B cell (primary cell): ENCODE measurements around the gene SRBD1. TPM values are rescaled to one million over a fixed set of nuclear protein-coding genes. Genes with fewer than 3 reads are reported as not detected.

Source experiments
- ATAC-seq: fragments of 200-7000 bp; cut with Tn5 transposase; one replicate; pipeline ENCODE4 v1.10.0; 2021; ENCODE audit warnings: low read depth, mild to moderate bottlenecking, moderate number of reproducible peaks, moderate library complexity
- CTCF ChIA-PET: fragments of 350-600 bp; sonication (Branson Sonifier 250); formaldehyde crosslinking; loops from one replicate; lab custom pipeline; 2021; ENCODE audit warnings: antibody characterized with exemption, inconsistent platforms; lab: Charles Lee
- POLR2A ChIA-PET: fragments of 350-600 bp; sonication (Branson Sonifier 250); formaldehyde crosslinking; loops from one replicate; lab custom pipeline; 2021; ENCODE audit warnings: antibody characterized with exemption; lab: Charles Lee
- DNase-seq: peaks from one replicate; pipeline ENCODE4 v3.0.0; 2013
- H2AFZ ChIP-seq: 2 replicates; pipeline ENCODE4 v1.6.1; 2012; ENCODE audit warnings: mild to moderate bottlenecking, low read depth, low read length; ENCODE audit not compliant: insufficient read depth, poor library complexity, severe bottlenecking
- H3K27ac ChIP-seq, 2 donors: 1 replicate in 1 of 2; 2 replicates in 1 of 2; pipeline ENCODE4 v1.5.1; 2012 to 2013; ENCODE audit warnings: low read length in 2 of 2, mild to moderate bottlenecking in 2 of 2, moderate library complexity in 1 of 2
- H3K27me3 ChIP-seq, 4 experiments: fragments of 200-600 bp in 1 of 4; sonication (generic) in 1 of 4; replicated peaks in 1 of 4; 1 replicate in 2 of 4; 2 replicates in 2 of 4; pipeline versions ENCODE4 v1.6.1 to v1.7.0; 2013 to 2016; ENCODE audit warnings: low read length in 3 of 4, mild to moderate bottlenecking in 2 of 4, mixed read lengths in 1 of 4, moderate library complexity in 1 of 4; ENCODE audit not compliant: insufficient read depth in 4 of 4, control insufficient read depth in 3 of 4; ENCODE audit errors: control extremely low read depth in 1 of 4
- H3K36me3 ChIP-seq, 2 experiments: replicated peaks in 1 of 2; 1 replicate in 1 of 2; 2 replicates in 1 of 2; pipeline versions ENCODE4 v1.6.1 to v1.7.1; 2013; ENCODE audit warnings: low read length in 1 of 2; ENCODE audit not compliant: insufficient read depth in 2 of 2, control insufficient read depth in 1 of 2; ENCODE audit errors: control extremely low read depth in 1 of 2, extremely low read depth in 1 of 2
- H3K4me1 ChIP-seq, 2 donors: fragments of 200-600 bp in 1 of 2; sonication (generic) in 1 of 2; 1 replicate in 1 of 2; 2 replicates in 1 of 2; pipeline versions ENCODE4 v1.5.1 to v1.6.1; 2013 to 2017; ENCODE audit warnings: low read length in 2 of 2; ENCODE audit not compliant: control insufficient read depth in 2 of 2, insufficient read depth in 2 of 2
- H3K4me2 ChIP-seq: replicated peaks from 2 replicates; pipeline ENCODE3; 2012; ENCODE audit warnings: mild to moderate bottlenecking, low read depth, low read length; ENCODE audit not compliant: poor library complexity, severe bottlenecking
- H3K4me3 ChIP-seq, 5 experiments: fragments of 200-600 bp in 1 of 5; sonication (generic) in 1 of 5; 1 replicate in 3 of 5; 2 replicates in 2 of 5; pipeline versions ENCODE4 v1.5.1 to v1.7.0; 2011 to 2016; ENCODE audit warnings: low read length in 4 of 5, mild to moderate bottlenecking in 4 of 5, low read depth in 2 of 5, control low read depth in 1 of 5, moderate library complexity in 1 of 5; ENCODE audit not compliant: insufficient read depth in 1 of 5; ENCODE audit errors: control extremely low read depth in 1 of 5, extremely low read depth in 1 of 5
- H3K79me2 ChIP-seq: fragments of 200-600 bp; sonication (generic); one replicate; pipeline ENCODE4 v1.6.0; 2016; ENCODE audit warnings: low read length; ENCODE audit not compliant: control insufficient read depth, insufficient read depth
- H3K9ac ChIP-seq: fragments of 200-600 bp; sonication (generic); 2 replicates; pipeline ENCODE4 v1.6.1; 2017; ENCODE audit warnings: mild to moderate bottlenecking, low read length, moderate library complexity
- H3K9me3 ChIP-seq, 3 donors: one replicate each; pipeline versions ENCODE4 v1.6.1 to v1.7.1; 2013; ENCODE audit warnings: low read length in 2 of 3; ENCODE audit not compliant: control insufficient read depth in 2 of 3, insufficient read depth in 1 of 3; ENCODE audit errors: control extremely low read depth in 1 of 3
- H4K20me1 ChIP-seq: 2 replicates; pipeline ENCODE4 v1.6.0; 2012; ENCODE audit warnings: mild to moderate bottlenecking, low read length; ENCODE audit not compliant: insufficient read depth, control insufficient read depth, poor library complexity, severe bottlenecking
- H3K27ac Mint-ChIP-seq: one replicate; pipeline ENCODE4 v1.8.0; 2021; ENCODE audit warnings: mixed read lengths
- H3K27me3 Mint-ChIP-seq: one replicate; pipeline ENCODE4 v1.8.0; 2021; ENCODE audit warnings: mixed read lengths
- H3K4me1 Mint-ChIP-seq: one replicate; pipeline ENCODE4 v1.8.0; 2021; ENCODE audit warnings: mixed read lengths
- H3K4me3 Mint-ChIP-seq: one replicate; pipeline ENCODE4 v1.8.0; 2021; ENCODE audit warnings: mixed read lengths
- H3K9me3 Mint-ChIP-seq: one replicate; pipeline ENCODE4 v1.8.0; 2022; ENCODE audit warnings: mixed read lengths; ENCODE audit not compliant: insufficient read depth
- EZH2 ChIP-seq: IDR thresholded peaks from 2 replicates; pipeline ENCODE4 v1.6.1; 2012; ENCODE audit warnings: borderline replicate concordance, low read depth, mild to moderate bottlenecking, moderate library complexity, low read length; ENCODE audit not compliant: insufficient read depth, poor library complexity, severe bottlenecking
- WGBS: methylation state at CpG from one replicate; pipeline ENCODE4 v1.1.5; 2013; ENCODE audit warnings: missing lambda C conversion rate; ENCODE audit not compliant: insufficient coverage; 5-methylcytosine and 5-hydroxymethylcytosine counted together
- intact Hi-C: fragments of 100-400 bp; cut with micrococcal nuclease; formaldehyde crosslinking; loops from one replicate; pipeline ENCODE4 v1.10.0; 2022
- polyA plus RNA-seq: library from polyadenylated mRNA; depleted of rRNA; stranded (reverse); fragments of >200 nt; gene quantifications from 2 replicates; pipeline ENCODE4 v1.2.3, GENCODE V29; 2012
- total RNA-seq, 2 donors: library from RNA; stranded (reverse); fragments of 120-200 nt in 1 of 2; gene quantifications; 1 replicate in 1 of 2; 2 replicates in 1 of 2; pipeline versions ENCODE4 v1.2.3 to v1.2.4, GENCODE V29; 2013 to 2022
- TF ChIP-seq, protein P1 (sequence below): fragments of 200-600 bp; IDR thresholded peaks from one replicate; pipeline ENCODE4 v1.8.0; 2022; ENCODE audit warnings: antibody characterized with exemption, mild to moderate bottlenecking

SRBD1 gene
- total and polyA plus RNA-seq, 2 donors (not counting 1 experiment from before 2014, with no cell fraction given) = 6.2 to 27.1 TPM

DNA sequence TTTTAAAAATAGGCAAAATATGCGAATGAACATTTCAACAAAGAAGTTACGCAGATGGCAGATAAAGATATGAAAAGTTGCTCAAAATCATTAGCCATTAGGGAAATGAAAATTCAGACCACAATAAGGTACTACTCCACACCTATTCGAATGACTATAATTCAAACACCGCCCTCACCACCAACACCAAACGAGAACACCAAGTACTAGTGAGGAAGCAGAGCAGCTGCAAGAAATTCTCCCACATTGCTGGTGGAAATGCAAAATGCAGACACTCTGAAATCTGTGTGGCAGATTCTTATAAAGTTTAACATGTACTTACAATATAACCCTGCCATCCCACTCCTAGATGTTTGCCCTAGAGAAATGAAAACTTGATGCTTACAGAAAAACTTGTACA, 23.2 kb upstream of the SRBD1 start:
- H3K27ac ChIP-seq = no peak overlapping the region
- CTCF ChIA-PET = interaction anchor here (1.7 kb wide), 2 partner anchors 8 to 9 kb away, joined by 4 to 5 read pairs; no protein-coding TSS in a partner anchor
- peaks cover 39% of the 10 kb centered on the region for H3K27me3 Mint-ChIP-seq
- no peaks in the 10 kb centered on the region for H3K4me1 ChIP-seq
- no peak overlapping the region for H3K9ac ChIP-seq
- no peaks in the 10 kb centered on the region for H3K9me3 ChIP-seq
- H3K4me1 Mint-ChIP-seq = no peaks in the 10 kb centered on the region
- POLR2A ChIA-PET = no interaction called here
- H3K4me3 Mint-ChIP-seq = no peak overlapping the region
- no peaks in the 10 kb centered on the region for H4K20me1 ChIP-seq
- no peak for TF ChIP-seq EZH2
- TF ChIP-seq, protein P1, sequence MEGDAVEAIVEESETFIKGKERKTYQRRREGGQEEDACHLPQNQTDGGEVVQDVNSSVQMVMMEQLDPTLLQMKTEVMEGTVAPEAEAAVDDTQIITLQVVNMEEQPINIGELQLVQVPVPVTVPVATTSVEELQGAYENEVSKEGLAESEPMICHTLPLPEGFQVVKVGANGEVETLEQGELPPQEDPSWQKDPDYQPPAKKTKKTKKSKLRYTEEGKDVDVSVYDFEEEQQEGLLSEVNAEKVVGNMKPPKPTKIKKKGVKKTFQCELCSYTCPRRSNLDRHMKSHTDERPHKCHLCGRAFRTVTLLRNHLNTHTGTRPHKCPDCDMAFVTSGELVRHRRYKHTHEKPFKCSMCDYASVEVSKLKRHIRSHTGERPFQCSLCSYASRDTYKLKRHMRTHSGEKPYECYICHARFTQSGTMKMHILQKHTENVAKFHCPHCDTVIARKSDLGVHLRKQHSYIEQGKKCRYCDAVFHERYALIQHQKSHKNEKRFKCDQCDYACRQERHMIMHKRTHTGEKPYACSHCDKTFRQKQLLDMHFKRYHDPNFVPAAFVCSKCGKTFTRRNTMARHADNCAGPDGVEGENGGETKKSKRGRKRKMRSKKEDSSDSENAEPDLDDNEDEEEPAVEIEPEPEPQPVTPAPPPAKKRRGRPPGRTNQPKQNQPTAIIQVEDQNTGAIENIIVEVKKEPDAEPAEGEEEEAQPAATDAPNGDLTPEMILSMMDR = no peak
- no peak overlapping the region for H2AFZ ChIP-seq
- no peaks in the 10 kb centered on the region for H3K79me2 ChIP-seq
- H3K4me2 ChIP-seq = no peak overlapping the region
- H3K27me3 ChIP-seq = peaks cover 0 to 14% (median 7%) of the 10 kb centered on the region in 4 experiments
- no CpG with 5 or more reads among the region's 5 CpGs for WGBS
- DNase-seq = no peak
- intact Hi-C loops = no loop called here
- H3K9me3 Mint-ChIP-seq = no peaks in the 10 kb centered on the region
- ATAC-seq = no peak
- H3K4me3 ChIP-seq = no peak overlapping the region
- no peak overlapping the region for H3K27ac Mint-ChIP-seq
- no peaks in the 10 kb centered on the region for H3K36me3 ChIP-seq

DNA sequence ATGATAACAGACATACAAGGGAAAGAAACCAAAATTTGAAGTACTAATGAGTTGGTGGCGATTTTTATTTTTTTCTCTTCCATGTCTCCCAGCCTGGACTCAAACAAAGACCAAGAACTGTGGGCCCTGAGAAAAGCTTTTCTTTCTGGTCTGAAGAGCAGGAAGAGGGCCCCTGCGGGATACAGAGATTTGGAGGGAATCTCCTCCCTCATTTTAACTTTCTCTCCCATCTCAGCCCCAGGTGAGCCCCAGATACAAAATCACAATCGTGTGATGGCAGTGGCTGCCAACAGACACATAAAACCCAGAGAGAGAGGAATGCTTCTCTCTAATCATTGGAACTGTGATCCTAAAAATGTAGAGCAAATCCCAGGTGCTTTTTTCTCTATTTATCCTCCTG, 20.9 kb upstream of the SRBD1 start:
- Histone ChIP-seq H3K4me2 (no peak overlapping the region), H4K20me1 (no peaks in the 10 kb centered on the region), H3K27me3 (peaks cover 0 to 5% (median 4%) of the 10 kb centered on the region in 4 experiments), H3K27ac (no peak overlapping the region), H3K36me3 (no peaks in the 10 kb centered on the region), H3K9ac (no peak overlapping the region), H3K9me3 (no peaks in the 10 kb centered on the region), H3K4me3 (no peak overlapping the region), H3K79me2 (no peaks in the 10 kb centered on the region), H3K4me1 (no peaks in the 10 kb centered on the region), H2AFZ (no peak overlapping the region)
- intact Hi-C loops = no loop called here
- no peak for DNase-seq
- H3K4me1 Mint-ChIP-seq = no peaks in the 10 kb centered on the region
- WGBS = no CpG with 5 or more reads among the region's 3 CpGs
- H3K27ac Mint-ChIP-seq = no peak overlapping the region
- no peaks in the 10 kb centered on the region for H3K9me3 Mint-ChIP-seq
- POLR2A ChIA-PET = no interaction called here
- peaks cover 36% of the 10 kb centered on the region for H3K27me3 Mint-ChIP-seq
- H3K4me3 Mint-ChIP-seq = no peak overlapping the region
- ATAC-seq = no peak
- TF ChIP-seq, protein P1 = no peak
- TF ChIP-seq EZH2 = no peak
- CTCF ChIA-PET = no interaction called here
